ENCODE data around the gene IGFBP7. TPM values are rescaled to one million over a fixed set of nuclear protein-coding genes. Genes with fewer than 3 reads are reported as not detected.
A peak's percentile ranks its signal among the peaks of the same experiment; 100 is the strongest.
"Not testable (repeated sequence)": the region's sequence is repeated elsewhere in the genome, so short reads cannot be mapped to it uniquely, and the experiment has no call there.

The IGFBP7 gene
- total and polyA plus RNA-seq, 2 donors from 2014 or later, result 1,703 to 2,157 TPM

DNA sequence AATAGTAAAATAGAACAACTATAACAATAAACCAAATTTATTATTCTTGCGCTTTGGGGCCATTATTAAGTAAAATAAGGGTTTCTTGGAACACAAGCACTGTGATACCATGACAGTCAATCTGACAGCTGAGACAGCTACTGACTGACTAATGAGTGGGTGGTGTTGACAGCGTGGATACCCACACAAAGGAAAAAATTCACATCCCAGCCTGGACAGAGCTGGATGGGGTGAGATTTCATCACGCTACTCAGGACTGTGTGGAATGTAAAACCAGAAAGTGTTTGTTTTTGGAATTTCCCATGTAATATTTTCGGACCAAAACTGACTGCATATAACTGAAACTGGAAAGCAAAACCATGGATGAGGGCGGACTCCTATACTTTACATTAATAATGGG is 48.8 kb downstream of the IGFBP7 start:
- no peaks in the 10 kb centered on the region for H3K36me3 ChIP-seq (ENCODE audit: control insufficient read depth in 2 of 3, insufficient read depth in 3 of 3, low read length in 3 of 3)
- TF ChIP-seq, protein P1, sequence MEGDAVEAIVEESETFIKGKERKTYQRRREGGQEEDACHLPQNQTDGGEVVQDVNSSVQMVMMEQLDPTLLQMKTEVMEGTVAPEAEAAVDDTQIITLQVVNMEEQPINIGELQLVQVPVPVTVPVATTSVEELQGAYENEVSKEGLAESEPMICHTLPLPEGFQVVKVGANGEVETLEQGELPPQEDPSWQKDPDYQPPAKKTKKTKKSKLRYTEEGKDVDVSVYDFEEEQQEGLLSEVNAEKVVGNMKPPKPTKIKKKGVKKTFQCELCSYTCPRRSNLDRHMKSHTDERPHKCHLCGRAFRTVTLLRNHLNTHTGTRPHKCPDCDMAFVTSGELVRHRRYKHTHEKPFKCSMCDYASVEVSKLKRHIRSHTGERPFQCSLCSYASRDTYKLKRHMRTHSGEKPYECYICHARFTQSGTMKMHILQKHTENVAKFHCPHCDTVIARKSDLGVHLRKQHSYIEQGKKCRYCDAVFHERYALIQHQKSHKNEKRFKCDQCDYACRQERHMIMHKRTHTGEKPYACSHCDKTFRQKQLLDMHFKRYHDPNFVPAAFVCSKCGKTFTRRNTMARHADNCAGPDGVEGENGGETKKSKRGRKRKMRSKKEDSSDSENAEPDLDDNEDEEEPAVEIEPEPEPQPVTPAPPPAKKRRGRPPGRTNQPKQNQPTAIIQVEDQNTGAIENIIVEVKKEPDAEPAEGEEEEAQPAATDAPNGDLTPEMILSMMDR (IDR thresholded peaks at IDR 0.05; ENCODE audit: borderline replicate concordance, extremely low read depth, insufficient read depth), result no peak
- DNase-seq, result no peak
- no peaks in the 10 kb centered on the region for H3K27me3 ChIP-seq (ENCODE audit: control insufficient read depth, insufficient read depth, low read length)
- H3K9ac ChIP-seq (ENCODE audit: low read length in 3 of 3), result no peak overlapping the region
- peak overlapping the region; percentile 45 to 64 for H3K27ac ChIP-seq (ENCODE audit: low read depth in 2 of 2, low read length in 2 of 2)
- H3K4me3 ChIP-seq (ENCODE audit: low read length in 3 of 3), result no peak overlapping the region
- no peak for FAIRE-seq
- H3K4me1 ChIP-seq (ENCODE audit: control insufficient read depth in 2 of 3, insufficient read depth in 2 of 3, low read depth in 1 of 3, low read length in 3 of 3), result peaks cover 0 to 55% (median 44%) of the 10 kb centered on the region in 3 donors
- no peaks in the 10 kb centered on the region for H3K9me3 ChIP-seq (ENCODE audit: control insufficient read depth in 2 of 3, insufficient read depth in 1 of 3, low read length in 3 of 3)
- intact Hi-C loops (cut with DNase I), result no loop called here

DNA sequence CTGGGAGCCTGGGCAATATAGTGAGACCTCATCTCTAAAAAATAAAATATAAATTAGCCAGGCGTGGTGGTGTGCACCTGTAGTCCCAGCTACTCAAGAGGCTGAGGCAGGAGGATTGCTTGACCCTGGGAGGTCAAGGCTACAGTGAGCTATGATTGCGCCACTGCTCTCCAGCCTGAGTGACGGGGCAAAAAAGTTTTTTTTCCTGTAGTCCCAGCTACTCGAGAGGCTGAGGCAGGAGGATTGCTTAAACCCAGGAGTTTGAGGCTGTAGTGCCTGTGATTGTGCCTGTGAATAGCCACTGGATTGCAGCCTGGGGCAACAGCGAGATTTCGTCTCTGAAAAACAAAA is 49.5 kb downstream of the IGFBP7 start:
- DNase-seq; H3K9me3 ChIP-seq (ENCODE audit: control insufficient read depth in 2 of 3, insufficient read depth in 1 of 3, low read length in 3 of 3); FAIRE-seq; intact Hi-C loops (cut with DNase I); H3K36me3 ChIP-seq (ENCODE audit: control insufficient read depth in 2 of 3, insufficient read depth in 3 of 3, low read length in 3 of 3); H3K9ac ChIP-seq (ENCODE audit: low read length in 3 of 3); H3K4me3 ChIP-seq (ENCODE audit: low read length in 3 of 3); H3K27me3 ChIP-seq (ENCODE audit: control insufficient read depth, insufficient read depth, low read length): not testable (repeated sequence)
- Histone ChIP-seq H3K4me1 (ENCODE audit: control insufficient read depth in 2 of 3, insufficient read depth in 2 of 3, low read depth in 1 of 3, low read length in 3 of 3) (peaks cover 0 to 49% (median 42%) of the 10 kb centered on the region in 3 donors), H3K27ac (ENCODE audit: low read depth in 2 of 2, low read length in 2 of 2) (peak overlapping the region; percentile 58 to 76)

DNA sequence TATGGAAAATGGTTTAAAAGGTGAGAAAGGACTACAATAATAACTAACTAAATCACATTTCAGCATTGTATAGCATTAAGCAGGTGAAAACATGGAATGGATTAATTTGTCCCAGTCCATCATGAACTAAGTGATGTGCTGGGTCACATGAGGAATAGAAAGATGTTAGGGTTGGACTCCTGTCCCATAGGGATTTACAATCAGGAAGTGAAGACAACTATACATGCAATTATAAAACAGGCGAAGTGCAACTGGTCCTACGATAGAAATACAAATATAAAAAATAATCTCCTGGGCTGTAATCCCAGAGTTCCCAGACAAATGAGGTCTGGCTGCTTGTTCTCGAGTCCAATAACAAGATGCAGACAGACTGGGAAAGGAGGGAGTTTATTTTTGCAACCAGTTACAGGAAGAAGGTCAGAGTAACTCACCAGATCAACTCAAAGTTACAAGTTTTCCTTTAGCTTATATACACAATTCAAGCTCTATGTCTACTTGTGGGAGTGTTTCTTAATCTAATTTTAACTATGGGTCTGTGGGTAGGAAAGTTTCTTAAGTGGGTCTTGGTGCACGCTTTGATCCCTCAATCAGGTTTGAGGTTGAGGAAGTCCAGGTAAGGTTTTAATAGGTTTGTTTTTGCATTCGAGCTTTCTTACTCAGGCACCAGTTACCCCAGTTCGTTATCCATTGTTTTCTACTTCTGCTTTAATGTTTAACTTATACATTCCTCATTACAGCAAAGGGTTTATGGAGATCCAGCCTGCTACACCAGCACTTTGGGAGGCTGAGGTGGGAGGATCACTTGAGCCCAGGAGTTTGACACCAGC is 50.1 kb downstream of the IGFBP7 start:
- no peaks in the 10 kb centered on the region for H3K27me3 ChIP-seq (ENCODE audit: control insufficient read depth, insufficient read depth, low read length)
- H3K27ac ChIP-seq (ENCODE audit: low read depth in 2 of 2, low read length in 2 of 2), result peak overlapping the region; percentile 58 to 76
- TF ChIP-seq, protein P1 (IDR thresholded peaks at IDR 0.05; ENCODE audit: borderline replicate concordance, extremely low read depth, insufficient read depth), result no peak
- FAIRE-seq (no peak), DNase-seq (peak in 2 of 5 donors; percentile 59 to 63)
- H3K9me3 ChIP-seq (ENCODE audit: control insufficient read depth in 2 of 3, insufficient read depth in 1 of 3, low read length in 3 of 3), result no peaks in the 10 kb centered on the region
- H3K4me1 ChIP-seq (ENCODE audit: control insufficient read depth in 2 of 3, insufficient read depth in 2 of 3, low read depth in 1 of 3, low read length in 3 of 3), result peaks cover 0 to 45% (median 38%) of the 10 kb centered on the region in 3 donors
- intact Hi-C loops (cut with DNase I), result no loop called here
- H3K4me3 ChIP-seq (ENCODE audit: low read length in 3 of 3), result no peak overlapping the region
- peaks cover 0 to 1% (median 0%) of the 10 kb centered on the region in 3 donors for H3K36me3 ChIP-seq (ENCODE audit: control insufficient read depth in 2 of 3, insufficient read depth in 3 of 3, low read length in 3 of 3)
- H3K9ac ChIP-seq (ENCODE audit: low read length in 3 of 3), result peak overlapping the region in 1 of 3 donors; percentile 17

DNA sequence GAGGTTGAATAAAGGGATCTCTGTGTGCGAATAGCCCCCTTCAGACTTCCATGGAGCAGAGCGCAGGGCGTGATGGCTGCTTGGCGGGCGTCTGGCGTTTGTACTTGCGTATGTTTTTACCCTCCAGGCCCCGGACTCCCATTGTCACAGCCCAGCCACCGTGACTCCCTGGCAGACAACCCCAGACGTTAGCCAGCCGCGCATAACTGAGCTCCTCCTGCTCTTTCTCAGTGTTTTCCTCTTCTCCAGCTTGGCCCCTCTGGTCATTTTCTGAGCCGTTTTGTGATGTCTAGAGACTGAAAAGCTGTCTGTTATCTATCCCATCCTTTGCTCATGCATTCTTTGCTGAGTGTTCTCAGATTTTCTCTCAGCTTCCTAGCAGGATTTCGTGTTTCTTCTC is 54.3 kb downstream of the IGFBP7 start:
- Histone ChIP-seq H3K27me3 (ENCODE audit: control insufficient read depth, insufficient read depth, low read length) (no peaks in the 10 kb centered on the region), H3K36me3 (ENCODE audit: control insufficient read depth in 2 of 3, insufficient read depth in 3 of 3, low read length in 3 of 3) (peaks cover 0 to 10% (median 0%) of the 10 kb centered on the region in 3 donors), H3K9ac (ENCODE audit: low read length in 3 of 3) (peak overlapping the region in 1 of 3 donors; percentile 13), H3K4me1 (ENCODE audit: control insufficient read depth in 2 of 3, insufficient read depth in 2 of 3, low read depth in 1 of 3, low read length in 3 of 3) (peaks cover 0 to 40% (median 27%) of the 10 kb centered on the region in 3 donors), H3K4me3 (ENCODE audit: low read length in 3 of 3) (no peak overlapping the region), H3K9me3 (ENCODE audit: control insufficient read depth in 2 of 3, insufficient read depth in 1 of 3, low read length in 3 of 3) (no peaks in the 10 kb centered on the region), H3K27ac (ENCODE audit: low read depth in 2 of 2, low read length in 2 of 2) (peak overlapping the region in 1 of 2 donors; percentile 68)
- TF ChIP-seq, protein P1 (IDR thresholded peaks at IDR 0.05; ENCODE audit: borderline replicate concordance, extremely low read depth, insufficient read depth), result no peak
- intact Hi-C loops (cut with DNase I), result no loop called here
- FAIRE-seq (no peak), DNase-seq (peak in 2 of 5 donors; percentile 32 to 51)

Measured in kidney (tissue), 14 donors.